GM13977 (cell line): ENCODE measurements around the gene CPD.

Source experiments
- DNase-seq: peaks from one replicate; pipeline ENCODE4 v3.0.0; 2012; ENCODE audit warnings: low spot score
- in situ Hi-C: fragments of 300-500 bp; cut with MboI; formaldehyde crosslinking; loops from one replicate; pipeline ENCODE4 v1.12.0; 2022; ENCODE audit warnings: low sequenced_read_pairs, low pct_unique_long_range_greater_than_20kb, mixed read lengths, inconsistent platforms; ENCODE audit not compliant: unreplicated experiment
- TF ChIP-seq, protein P1 (sequence below): IDR thresholded peaks from 2 replicates; pipeline ENCODE4 v1.5.1; 2012; ENCODE audit warnings: mild to moderate bottlenecking, control low read depth; ENCODE audit not compliant: insufficient read depth; ENCODE audit errors: extremely low read depth, missing control alignments

The CPD gene

DNA sequence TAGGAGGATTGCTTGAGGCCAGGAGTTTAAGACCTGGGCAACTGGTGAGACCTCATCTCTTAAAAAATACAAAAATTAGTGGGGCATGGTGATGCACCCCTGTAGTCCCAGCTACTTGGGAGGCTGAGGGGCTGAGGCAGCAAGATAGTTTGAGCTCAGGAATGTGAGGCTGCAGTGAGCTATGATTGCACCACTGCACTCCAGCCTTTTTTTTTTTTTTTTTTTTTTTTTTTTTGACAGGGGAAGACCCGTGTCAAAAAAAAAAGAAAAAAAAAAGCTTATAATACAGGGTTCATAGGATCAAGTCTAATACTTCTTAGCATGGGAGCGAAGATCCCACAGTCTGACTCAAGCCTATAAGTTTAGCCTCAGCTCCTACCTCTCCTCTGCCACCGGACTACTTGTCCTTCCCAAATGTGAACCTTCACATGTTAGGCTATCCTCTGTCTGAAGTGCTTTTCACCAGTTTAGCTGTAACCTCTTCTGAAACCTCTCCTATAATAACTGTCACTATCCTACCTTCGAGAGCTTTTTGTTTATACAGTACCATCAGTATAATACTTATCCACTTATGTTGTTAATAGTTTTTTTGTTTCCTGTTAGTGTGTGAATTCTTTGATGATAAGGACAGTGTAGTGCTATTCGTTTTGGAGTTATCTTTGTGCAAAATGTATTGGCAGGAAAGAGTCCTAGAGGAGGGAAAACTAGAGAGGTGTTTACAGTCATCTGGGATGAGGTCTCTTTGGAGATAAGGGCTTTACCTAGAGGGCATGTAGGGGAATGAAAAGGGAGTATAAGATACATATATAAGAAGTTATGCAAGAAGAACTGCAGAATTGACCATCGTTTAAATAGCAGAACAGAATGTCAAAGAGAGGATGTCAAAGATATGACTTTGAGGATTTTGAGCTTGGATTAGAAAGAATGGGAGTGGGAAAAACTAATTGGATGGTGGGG, 15.5 kb downstream of the CPD start:
- no peak for DNase-seq
- TF ChIP-seq, protein P1, sequence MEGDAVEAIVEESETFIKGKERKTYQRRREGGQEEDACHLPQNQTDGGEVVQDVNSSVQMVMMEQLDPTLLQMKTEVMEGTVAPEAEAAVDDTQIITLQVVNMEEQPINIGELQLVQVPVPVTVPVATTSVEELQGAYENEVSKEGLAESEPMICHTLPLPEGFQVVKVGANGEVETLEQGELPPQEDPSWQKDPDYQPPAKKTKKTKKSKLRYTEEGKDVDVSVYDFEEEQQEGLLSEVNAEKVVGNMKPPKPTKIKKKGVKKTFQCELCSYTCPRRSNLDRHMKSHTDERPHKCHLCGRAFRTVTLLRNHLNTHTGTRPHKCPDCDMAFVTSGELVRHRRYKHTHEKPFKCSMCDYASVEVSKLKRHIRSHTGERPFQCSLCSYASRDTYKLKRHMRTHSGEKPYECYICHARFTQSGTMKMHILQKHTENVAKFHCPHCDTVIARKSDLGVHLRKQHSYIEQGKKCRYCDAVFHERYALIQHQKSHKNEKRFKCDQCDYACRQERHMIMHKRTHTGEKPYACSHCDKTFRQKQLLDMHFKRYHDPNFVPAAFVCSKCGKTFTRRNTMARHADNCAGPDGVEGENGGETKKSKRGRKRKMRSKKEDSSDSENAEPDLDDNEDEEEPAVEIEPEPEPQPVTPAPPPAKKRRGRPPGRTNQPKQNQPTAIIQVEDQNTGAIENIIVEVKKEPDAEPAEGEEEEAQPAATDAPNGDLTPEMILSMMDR = no peak
- in situ Hi-C loops = no loop called here

DNA sequence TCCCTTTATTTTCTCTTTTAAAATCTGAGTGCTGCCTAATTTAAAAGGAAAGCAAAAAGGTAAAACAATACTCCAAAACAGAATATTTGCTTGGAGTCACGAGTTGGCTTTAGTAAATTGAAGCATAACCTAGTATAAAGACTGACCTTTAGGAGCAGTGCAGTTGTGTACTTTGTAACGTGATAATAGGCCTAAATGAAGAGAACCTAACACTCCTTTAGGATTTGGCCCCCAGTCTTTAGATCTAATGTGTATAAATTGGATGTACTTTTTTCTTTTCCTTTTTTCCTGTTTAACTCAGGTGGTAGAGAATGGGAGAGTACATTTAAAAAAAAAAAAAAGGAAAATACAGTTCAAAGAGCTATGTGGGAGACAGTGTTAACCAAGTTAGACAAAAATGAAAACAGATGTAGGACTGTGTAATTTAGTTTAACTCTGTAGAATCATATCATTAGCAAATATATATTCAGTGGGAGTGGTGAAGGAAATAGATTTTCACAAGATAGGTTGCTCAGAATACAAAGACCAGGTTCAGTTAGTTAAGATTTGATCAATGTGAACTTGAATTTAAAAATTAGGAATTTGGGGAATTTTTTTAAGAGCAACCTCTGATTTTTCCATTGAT, 16.8 kb downstream of the CPD start:
- in situ Hi-C loops = no loop called here
- TF ChIP-seq, protein P1 = no peak
- DNase-seq = no peak

DNA sequence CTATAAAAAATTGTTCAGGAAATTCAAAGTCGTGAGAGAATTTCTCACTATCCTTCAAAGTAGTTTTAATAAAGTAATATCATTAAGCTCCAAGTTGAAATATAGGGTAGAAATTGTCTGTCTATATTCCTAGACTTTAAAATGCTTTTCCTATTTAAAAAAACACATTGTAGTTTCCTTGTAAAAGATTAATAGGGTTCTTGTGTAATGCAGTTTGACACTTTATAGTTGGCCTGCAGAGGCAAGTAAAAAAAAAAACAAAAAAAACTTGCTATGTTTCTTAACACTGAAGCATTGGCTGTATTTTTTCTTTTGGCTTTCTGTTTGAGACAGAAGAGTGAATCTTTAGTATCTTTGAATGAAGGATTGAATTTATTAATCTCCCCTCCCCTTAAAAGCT, 17.4 kb downstream of the CPD start:
- DNase-seq = no peak
- in situ Hi-C loops = no loop called here
- TF ChIP-seq, protein P1 = no peak

DNA sequence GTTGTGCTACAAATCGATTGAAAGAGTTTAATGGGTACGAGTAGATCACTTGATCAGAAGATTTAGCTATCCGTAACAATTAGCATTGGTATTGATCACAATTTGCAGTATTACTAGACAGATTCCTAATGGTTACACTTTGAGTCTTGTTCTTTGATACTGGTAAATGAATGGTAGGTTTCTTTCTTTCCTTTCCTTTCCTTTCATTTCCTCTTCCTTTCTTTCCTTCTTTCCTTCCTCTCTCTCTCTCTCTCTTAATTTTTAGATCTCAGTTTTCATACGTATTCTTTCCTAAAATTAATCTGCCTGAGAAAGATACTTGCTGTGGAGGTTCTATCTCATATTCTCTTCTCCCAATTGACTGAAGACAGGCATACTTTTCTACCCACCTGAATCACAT, 17.9 kb downstream of the CPD start:
- no peak for DNase-seq
- TF ChIP-seq, protein P1 = no peak
- in situ Hi-C loops = no loop called here

DNA sequence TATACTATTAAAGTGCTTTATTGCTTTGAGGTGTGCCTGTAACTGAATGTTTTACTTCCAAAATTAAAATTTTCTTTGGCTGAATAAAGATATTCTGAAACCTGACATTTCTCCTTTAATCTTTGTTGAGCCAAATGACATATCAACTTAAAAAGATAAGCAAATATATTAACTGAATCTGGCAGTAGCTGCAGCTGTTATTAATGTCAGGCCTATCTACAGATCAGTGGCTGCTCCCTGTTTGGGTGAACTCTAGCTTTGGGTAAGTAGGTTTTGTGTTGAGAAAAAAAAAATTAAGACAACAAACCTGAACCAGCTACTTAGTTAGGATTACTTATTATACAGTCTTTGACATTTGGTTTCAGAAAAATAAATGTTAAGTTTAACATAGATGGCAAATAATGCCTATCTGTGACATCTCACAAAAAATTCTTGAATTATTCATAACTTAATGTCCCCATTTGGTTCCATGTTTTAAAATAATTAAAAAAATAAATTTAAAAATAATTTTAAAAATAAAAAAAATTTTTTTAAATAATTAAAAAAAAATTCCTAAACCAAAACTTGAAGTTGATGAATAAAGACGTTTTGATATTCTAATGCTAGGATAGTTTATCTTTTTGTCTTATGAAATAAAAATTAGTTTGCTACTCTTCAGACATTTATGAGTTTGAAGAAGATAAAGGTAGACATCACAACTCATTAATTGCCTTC, 19.8 kb downstream of the CPD start:
- no peak for DNase-seq
- TF ChIP-seq, protein P1 = no peak
- in situ Hi-C loops = no loop called here

DNA sequence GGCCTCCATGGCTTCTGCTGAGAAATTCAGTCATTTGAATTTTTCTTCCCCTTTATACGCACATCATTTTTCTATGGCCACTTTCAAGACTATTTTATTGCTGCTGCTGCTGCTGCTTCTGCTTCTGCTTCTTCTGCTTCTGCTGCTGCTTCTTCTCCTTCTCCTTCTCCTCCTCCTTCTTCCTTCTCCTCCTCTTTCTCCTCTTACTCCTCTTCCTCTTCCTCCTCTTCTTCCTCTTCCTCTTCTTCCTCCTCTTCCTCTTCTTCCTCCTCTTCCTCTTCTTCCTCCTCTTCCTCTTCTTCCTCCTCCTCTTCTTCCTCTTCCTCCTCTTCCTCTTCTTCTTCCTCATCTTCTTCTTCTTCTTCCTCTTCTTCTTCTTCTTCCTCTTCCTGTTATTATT, 22.4 kb downstream of the CPD start:
- TF ChIP-seq, protein P1 = no peak
- in situ Hi-C loops = no loop called here
- no peak for DNase-seq
